Measurements from ENCODE around the gene KNOP1.

GRCh38 chr16:19705146-19705501, 12.9 kb downstream of the KNOP1 start:
- TF ChIP-seq CTCF (IDR thresholded peaks at IDR 0.05): no peak
- TF ChIP-seq EP300 (IDR thresholded peaks at IDR 0.05): no peak

Measured in tibial nerve (tissue), 4 donors.